Choroid plexus epithelial cell (primary cell): ENCODE results near the gene TSPEAR.

Experiments
- DNase-seq: peaks from one replicate; pipeline ENCODE4 v3.0.0-alpha.2; 2010; ENCODE audit warnings: low read depth
- H3K4me3 ChIP-seq: 2 replicates; pipeline ENCODE4 v1.5.1; 2011; ENCODE audit warnings: low read depth, mild to moderate bottlenecking, control low read depth, low read length, moderate library complexity
- TF ChIP-seq, protein P1 (sequence below): conservative IDR thresholded peaks from 2 replicates; pipeline ENCODE4 v1.5.1; 2011; ENCODE audit warnings: low read depth, mild to moderate bottlenecking, control low read depth, inconsistent platforms, low read length, moderate library complexity

TSPEAR gene

DNA sequence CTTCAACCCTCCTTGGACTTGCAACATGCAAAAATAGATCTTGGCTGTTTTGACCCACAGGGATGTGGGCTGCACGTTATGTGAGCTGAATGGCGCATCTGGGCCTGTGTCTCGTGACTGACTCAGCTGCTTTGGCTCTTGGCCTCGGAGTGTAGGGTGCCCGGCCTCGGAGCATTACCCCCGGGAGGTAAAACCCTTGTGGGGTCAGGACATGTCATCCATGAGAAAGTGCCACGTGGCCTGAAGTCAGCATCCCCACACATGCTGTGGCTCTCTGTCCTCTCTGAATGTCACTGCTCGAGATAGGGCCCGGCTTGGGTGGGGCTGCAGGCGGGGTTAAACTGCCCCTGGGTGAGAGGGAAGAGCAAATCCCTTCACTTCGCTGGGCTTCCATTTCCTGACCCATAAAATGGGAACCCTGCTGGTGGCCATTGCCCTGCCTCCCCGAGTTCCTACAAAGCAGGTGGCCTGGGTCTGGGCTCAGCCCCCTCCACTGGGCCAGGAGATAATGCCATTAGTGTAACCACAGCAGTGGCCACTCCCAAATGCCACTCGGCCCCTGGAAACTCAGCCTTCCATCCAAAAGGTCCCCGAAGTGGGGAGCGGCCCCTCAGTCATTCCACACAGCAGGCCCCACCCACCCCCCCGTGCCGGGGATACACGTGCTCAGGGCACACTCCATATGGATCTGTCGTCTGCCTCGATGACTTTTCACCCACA, 22.8 kb upstream of the TSPEAR start:
- TF ChIP-seq, protein P1, sequence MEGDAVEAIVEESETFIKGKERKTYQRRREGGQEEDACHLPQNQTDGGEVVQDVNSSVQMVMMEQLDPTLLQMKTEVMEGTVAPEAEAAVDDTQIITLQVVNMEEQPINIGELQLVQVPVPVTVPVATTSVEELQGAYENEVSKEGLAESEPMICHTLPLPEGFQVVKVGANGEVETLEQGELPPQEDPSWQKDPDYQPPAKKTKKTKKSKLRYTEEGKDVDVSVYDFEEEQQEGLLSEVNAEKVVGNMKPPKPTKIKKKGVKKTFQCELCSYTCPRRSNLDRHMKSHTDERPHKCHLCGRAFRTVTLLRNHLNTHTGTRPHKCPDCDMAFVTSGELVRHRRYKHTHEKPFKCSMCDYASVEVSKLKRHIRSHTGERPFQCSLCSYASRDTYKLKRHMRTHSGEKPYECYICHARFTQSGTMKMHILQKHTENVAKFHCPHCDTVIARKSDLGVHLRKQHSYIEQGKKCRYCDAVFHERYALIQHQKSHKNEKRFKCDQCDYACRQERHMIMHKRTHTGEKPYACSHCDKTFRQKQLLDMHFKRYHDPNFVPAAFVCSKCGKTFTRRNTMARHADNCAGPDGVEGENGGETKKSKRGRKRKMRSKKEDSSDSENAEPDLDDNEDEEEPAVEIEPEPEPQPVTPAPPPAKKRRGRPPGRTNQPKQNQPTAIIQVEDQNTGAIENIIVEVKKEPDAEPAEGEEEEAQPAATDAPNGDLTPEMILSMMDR = no peak
- H3K4me3 ChIP-seq = no peak overlapping the region
- no peak for DNase-seq

DNA sequence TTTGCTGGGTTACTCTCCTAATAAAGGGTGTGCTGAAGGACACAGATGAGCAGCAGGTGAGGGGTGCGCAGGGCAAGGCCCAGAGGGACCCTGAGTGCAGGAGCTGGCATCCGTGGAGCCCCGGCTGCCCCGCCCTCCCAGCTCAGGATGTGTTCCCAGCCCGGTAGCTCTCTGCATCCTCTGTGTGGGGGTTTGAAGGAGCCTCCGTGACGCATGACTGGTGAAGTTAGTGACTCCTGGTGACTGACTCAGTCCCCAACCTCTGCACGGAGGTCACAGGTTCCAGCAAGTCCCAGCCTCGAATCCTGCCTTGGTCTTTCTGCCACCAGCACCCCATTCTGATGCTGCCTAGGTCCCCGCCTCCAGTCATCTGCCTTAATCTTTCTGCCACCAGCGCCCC, 21.6 kb upstream of the TSPEAR start:
- H3K4me3 ChIP-seq = no peak overlapping the region
- DNase-seq = no peak
- TF ChIP-seq, protein P1 = no peak

DNA sequence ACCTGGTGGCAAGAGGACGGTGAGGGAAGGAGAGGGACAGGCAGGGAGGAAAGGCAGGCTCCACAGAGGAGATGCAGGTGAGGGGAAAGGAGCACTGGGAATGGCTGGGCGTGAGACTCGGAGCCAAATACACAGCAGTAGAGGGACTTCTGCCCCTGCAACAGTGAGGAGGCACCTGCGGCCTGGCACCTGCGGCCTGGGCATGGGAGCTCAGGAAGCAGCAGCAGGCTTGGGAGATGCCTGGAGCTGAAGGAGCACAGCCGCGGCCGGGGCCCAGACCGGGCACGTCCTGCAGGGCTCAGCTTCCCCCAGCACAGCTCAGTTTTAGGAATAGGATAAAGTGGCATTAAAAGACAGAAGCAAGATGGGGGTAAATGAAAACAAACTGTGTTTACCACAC, 20.9 kb upstream of the TSPEAR start:
- no peak for DNase-seq
- TF ChIP-seq, protein P1 = no peak
- no peak overlapping the region for H3K4me3 ChIP-seq

DNA sequence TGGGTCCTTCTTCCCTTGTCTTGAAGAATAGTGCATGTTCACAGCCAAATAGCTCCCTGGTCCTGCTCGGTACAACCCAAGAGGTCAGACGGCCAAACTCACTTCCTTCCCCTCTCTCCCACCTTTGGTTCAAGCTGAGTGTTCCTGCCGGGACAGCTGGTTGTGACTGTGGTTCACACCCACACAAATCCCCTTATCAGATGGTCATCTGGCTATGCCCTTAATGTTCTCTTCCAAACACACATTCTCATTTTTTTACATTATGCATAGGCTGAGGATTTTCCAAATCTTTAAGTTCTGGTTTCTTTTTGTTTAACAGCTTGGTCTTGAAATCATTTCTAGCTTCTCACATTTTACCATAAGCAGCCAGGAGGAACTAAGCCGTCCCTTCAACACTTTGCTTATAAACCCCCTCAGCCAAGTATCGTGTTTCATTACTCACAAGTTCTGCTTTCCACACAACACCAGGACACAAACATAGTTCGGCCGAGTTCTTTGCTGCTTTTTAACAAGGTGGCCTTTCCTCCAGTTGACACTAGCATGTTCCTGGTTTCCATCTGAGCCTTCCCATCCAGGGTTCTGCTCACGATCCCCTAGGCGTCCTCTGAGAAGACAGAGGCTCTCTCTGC, 19.7 kb upstream of the TSPEAR start:
- no peak overlapping the region for H3K4me3 ChIP-seq
- peak; percentile 5 for DNase-seq
- TF ChIP-seq, protein P1 = no peak

DNA sequence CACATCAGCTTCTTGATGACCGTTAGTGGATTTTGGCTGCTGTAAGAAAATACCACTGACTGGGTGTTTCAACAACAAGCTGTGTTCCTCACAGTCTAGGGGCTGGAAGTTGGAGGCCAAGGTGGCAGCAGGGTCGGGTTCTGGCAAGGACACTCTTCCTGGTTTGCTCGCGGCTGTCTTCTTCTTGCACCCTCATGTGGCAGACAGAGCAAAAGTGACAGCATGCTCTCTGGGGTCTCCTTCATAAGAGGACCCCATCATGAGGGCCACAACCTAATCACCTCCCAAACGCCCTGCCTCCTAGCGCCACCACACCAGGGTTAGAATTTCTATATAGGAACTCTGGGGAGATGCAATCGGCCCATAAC, 18.6 kb upstream of the TSPEAR start:
- H3K4me3 ChIP-seq = no peak overlapping the region
- TF ChIP-seq, protein P1 = no peak
- DNase-seq = no peak

DNA sequence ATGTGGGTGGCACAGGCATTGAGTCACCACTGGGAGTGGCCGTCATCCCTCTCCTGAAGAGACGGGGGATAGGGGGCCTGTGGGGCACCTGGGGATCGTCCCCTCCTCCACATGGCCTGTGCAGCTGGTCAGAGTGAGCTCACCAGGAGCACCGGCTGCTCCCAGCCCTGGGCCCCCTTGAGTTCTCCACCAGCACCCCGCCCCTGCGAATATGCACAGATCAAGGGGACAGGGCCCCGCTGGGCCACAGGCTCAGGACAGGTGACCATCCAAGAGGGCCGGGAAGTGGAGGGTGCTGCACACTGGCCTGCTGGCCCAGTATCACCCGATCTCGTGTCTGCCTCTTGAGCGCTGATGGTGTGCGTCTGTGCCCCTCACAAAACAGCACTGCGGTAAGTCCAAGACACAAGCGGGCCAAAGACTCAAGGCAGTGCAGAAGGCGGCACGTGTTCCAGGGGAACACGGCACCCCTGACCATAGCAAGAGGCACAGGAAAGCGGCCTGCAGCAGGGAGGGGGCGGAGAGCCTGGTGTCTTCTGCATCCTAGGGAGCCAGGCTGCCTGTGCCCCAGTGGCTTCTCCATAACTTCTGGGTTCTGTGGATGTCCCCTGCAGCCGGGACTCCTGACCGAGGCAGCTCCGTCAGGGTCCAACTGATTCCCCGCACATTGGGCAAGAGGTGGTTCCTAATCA, 18.1 kb upstream of the TSPEAR start:
- no peak for DNase-seq
- TF ChIP-seq, protein P1 = no peak
- no peak overlapping the region for H3K4me3 ChIP-seq

DNA sequence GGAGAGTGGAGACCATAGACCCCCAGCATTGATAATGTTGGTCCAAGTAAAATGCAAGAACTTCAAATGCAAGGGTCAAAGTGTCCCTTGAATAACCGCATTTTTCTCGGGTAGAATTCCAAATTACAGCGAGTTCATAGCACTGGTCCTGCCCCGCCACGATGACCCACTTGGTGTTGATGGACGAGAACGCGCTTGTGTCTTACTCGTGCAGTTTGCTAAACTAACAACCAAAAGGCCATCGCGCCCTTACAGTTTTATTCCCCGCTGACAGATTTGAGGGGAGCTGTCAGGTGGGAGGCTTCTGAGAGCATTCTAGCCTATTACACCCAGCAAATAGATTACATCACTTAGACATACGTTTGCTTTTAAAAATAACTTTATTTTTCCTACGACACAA, 17.3 kb upstream of the TSPEAR start:
- DNase-seq = no peak
- TF ChIP-seq, protein P1 = no peak
- no peak overlapping the region for H3K4me3 ChIP-seq
